IPS-15b (cell line): ENCODE results near the gene CTAG1A.
"Not testable (repeated sequence)": the region's sequence is repeated elsewhere in the genome, so short reads cannot be mapped to it uniquely, and the experiment has no call there.

ENCODE experiments used
- H3K27me3 ChIP-seq: one replicate; pipeline ENCODE4 v1.6.1; 2013; ENCODE audit warnings: low read length; ENCODE audit not compliant: control insufficient read depth, insufficient read depth
- H3K36me3 ChIP-seq: one replicate; pipeline ENCODE4 v1.6.1; 2013; ENCODE audit warnings: low read length; ENCODE audit not compliant: control insufficient read depth, insufficient read depth
- H3K4me1 ChIP-seq: one replicate; pipeline ENCODE4 v1.6.1; 2013; ENCODE audit warnings: mild to moderate bottlenecking, low read length; ENCODE audit not compliant: control insufficient read depth, insufficient read depth
- H3K4me3 ChIP-seq: one replicate; pipeline ENCODE4 v1.5.1; 2013; ENCODE audit warnings: low read depth, low read length
- H3K9ac ChIP-seq: one replicate; pipeline ENCODE4 v1.6.1; 2013; ENCODE audit warnings: low read depth, mild to moderate bottlenecking, low read length
- H3K9me3 ChIP-seq: one replicate; pipeline ENCODE4 v1.6.1; 2013; ENCODE audit warnings: mild to moderate bottlenecking, low read length; ENCODE audit not compliant: control insufficient read depth, insufficient read depth

CTAG1A gene

GRCh38 chrX:154630949-154631348 is 46.0 kb downstream of the CTAG1A start:
- H3K36me3 ChIP-seq, H3K4me3 ChIP-seq, H3K9me3 ChIP-seq, H3K9ac ChIP-seq, H3K27me3 ChIP-seq, H3K4me1 ChIP-seq: not testable (repeated sequence)

- not testable (repeated sequence) for H3K9me3 ChIP-seq, H3K4me1 ChIP-seq, H3K9ac ChIP-seq, H3K36me3 ChIP-seq, H3K4me3 ChIP-seq, H3K27me3 ChIP-seq
These were observed 48.7 kb downstream of the CTAG1A start for GRCh38 chrX:154633661-154634060.
